Measurements from ENCODE around the gene POMT2.
"Not testable (repeated sequence)": the region's sequence is repeated elsewhere in the genome, so short reads cannot be mapped to it uniquely, and the experiment has no call there.

Gene POMT2

DNA sequence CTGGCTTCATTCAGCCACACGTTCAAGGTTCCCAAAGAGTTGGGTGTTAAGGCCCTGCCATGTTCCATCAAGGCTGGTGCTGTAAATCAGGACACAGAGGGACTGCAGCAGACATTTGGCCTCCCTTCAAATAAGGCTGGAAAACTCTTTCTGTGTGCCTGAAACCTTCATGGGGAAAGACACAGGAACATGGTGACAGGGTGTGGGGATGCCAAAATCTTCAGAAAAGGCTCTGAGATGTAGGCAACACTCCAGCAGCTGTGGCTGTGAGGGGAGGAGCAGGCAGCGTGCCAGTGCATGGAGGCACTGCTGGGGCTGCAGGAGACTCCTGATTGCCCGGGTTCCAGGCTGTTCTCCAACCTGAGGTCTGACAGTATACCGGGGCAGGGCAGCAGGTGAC, 15.0 kb downstream of the POMT2 start:
- H3K36me3 ChIP-seq (replicated peaks): peaks cover 5% of the 10 kb centered on the region
- no peaks in the 10 kb centered on the region for H3K27me3 ChIP-seq (ENCODE audit: low read depth)
- no peaks in the 10 kb centered on the region for H3K9me3 ChIP-seq
- in situ Hi-C loops (cut with MboI; ENCODE audit: low sequenced_read_pairs): no loop called here
- DNase-seq (ENCODE audit: low spot score in 2 of 2): no peak
- peaks cover 11% of the 10 kb centered on the region for H3K4me1 ChIP-seq
- H3K4me3 ChIP-seq: no peak overlapping the region

- Histone ChIP-seq H3K9me3 (no peaks in the 10 kb centered on the region), H3K36me3 (replicated peaks) (peaks cover under 1% of the 10 kb centered on the region; the same call in 1 of the 2 replicates), H3K4me1 (peaks cover 11% of the 10 kb centered on the region), H3K4me3 (no peak overlapping the region), H3K27me3 (ENCODE audit: low read depth) (no peaks in the 10 kb centered on the region)
- peak; percentile 53 to 75 for DNase-seq (ENCODE audit: low spot score in 2 of 2)
- in situ Hi-C loops (cut with MboI; ENCODE audit: low sequenced_read_pairs): no loop called here
Measured at GRCh38 chr14:77303417-77304156, 17.1 kb downstream of the POMT2 start.

DNA sequence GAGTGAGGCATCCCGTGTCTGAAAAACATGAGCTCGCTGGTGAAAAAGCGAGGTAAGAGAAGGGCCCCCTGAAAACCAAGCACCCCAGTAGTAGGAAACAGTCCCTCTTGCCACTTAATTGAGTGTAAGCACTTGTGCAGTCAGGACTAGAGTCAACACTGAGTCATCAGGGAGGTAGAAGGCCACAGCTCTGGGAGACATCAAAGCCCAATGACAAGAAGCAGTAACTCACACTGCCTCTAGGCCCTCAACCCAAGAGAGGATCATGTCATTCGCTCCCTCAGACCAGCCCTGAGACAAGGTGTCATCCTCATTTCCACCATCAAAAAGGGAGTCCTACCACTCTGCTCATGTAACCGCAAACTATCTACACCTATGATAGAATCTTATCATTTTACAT, 17.8 kb downstream of the POMT2 start:
- DNase-seq (ENCODE audit: low spot score in 2 of 2): no peak
- Histone ChIP-seq H3K4me3 (no peak overlapping the region), H3K36me3 (replicated peaks) (no peaks in the 10 kb centered on the region), H3K27me3 (ENCODE audit: low read depth) (no peaks in the 10 kb centered on the region), H3K9me3 (no peaks in the 10 kb centered on the region), H3K4me1 (peaks cover 11% of the 10 kb centered on the region)
- in situ Hi-C loops (cut with MboI; ENCODE audit: low sequenced_read_pairs): no loop called here

- Histone ChIP-seq H3K4me1 (peaks cover 11% of the 10 kb centered on the region), H3K27me3 (ENCODE audit: low read depth) (no peaks in the 10 kb centered on the region), H3K36me3 (replicated peaks) (no peaks in the 10 kb centered on the region), H3K9me3 (no peaks in the 10 kb centered on the region), H3K4me3 (no peak overlapping the region)
- in situ Hi-C loops (cut with MboI; ENCODE audit: low sequenced_read_pairs): no loop called here
- DNase-seq (ENCODE audit: low spot score in 2 of 2): peak; percentile 50 to 83
Measured at GRCh38 chr14:77301103-77301502, 19.6 kb downstream of the POMT2 start.

DNA sequence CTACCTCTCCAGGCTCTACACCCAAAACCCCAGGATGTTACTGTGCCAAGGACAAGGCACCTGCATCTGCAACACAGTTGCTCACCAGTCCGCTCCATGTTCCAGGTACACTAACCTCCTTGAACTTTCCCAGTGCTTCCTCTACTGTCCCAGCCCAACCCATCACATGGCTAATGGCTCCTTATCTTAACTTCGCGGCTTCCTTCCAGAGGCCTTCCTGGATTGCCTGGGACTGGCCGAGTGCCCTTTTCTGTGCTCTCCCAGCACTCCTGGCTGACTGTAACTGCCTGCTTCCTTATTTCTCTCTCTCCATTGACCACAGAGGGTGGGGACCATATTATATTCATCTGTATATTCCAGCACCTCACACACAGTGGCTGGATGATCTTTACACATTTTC, 20.9 kb downstream of the POMT2 start:
- H3K36me3 ChIP-seq (replicated peaks): no peaks in the 10 kb centered on the region; the same call in 1 of the 2 replicates
- H3K9me3 ChIP-seq: no peaks in the 10 kb centered on the region
- no peaks in the 10 kb centered on the region for H3K27me3 ChIP-seq (ENCODE audit: low read depth)
- peaks cover 11% of the 10 kb centered on the region for H3K4me1 ChIP-seq
- DNase-seq (ENCODE audit: low spot score in 2 of 2): no peak
- H3K4me3 ChIP-seq: no peak overlapping the region
- in situ Hi-C loops (cut with MboI; ENCODE audit: low sequenced_read_pairs): no loop called here

GRCh38 chr14:77296906-77297305, 23.8 kb downstream of the POMT2 start:
- no peaks in the 10 kb centered on the region for H3K4me1 ChIP-seq
- no peaks in the 10 kb centered on the region; the same call in 1 of the 2 replicates for H3K36me3 ChIP-seq (replicated peaks)
- H3K27me3 ChIP-seq (ENCODE audit: low read depth): no peaks in the 10 kb centered on the region
- in situ Hi-C loops (cut with MboI; ENCODE audit: low sequenced_read_pairs): no loop called here
- no peaks in the 10 kb centered on the region for H3K9me3 ChIP-seq
- no peak overlapping the region for H3K4me3 ChIP-seq
- no peak for DNase-seq (ENCODE audit: low spot score in 2 of 2)

GRCh38 chr14:77296155-77296554, 24.5 kb downstream of the POMT2 start:
- DNase-seq (ENCODE audit: low spot score in 2 of 2): no peak
- Histone ChIP-seq H3K4me1 (no peaks in the 10 kb centered on the region), H3K36me3 (replicated peaks) (no peaks in the 10 kb centered on the region; the same call in 1 of the 2 replicates), H3K27me3 (ENCODE audit: low read depth) (no peaks in the 10 kb centered on the region), H3K4me3 (no peak overlapping the region), H3K9me3 (no peaks in the 10 kb centered on the region)
- in situ Hi-C loops (cut with MboI; ENCODE audit: low sequenced_read_pairs): no loop called here

GRCh38 chr14:77290705-77291104, 30.0 kb downstream of the POMT2 start:
- DNase-seq (ENCODE audit: low spot score in 2 of 2): no peak
- no peaks in the 10 kb centered on the region for H3K9me3 ChIP-seq
- in situ Hi-C loops (cut with MboI; ENCODE audit: low sequenced_read_pairs): no loop called here

GRCh38 chr14:77286576-77286975, 34.1 kb downstream of the POMT2 start:
- in situ Hi-C loops (cut with MboI; ENCODE audit: low sequenced_read_pairs): no loop called here
- Histone ChIP-seq H3K9me3 (no peaks in the 10 kb centered on the region), H3K27me3 (ENCODE audit: low read depth) (no peaks in the 10 kb centered on the region), H3K4me1 (no peaks in the 10 kb centered on the region), H3K4me3 (no peak overlapping the region), H3K36me3 (replicated peaks) (peaks cover 18% of the 10 kb centered on the region)
- no peak for DNase-seq (ENCODE audit: low spot score in 2 of 2)

More at GRCh38 chr14:77290705-77291104, 30.0 kb downstream of the POMT2 start:
- Histone ChIP-seq H3K36me3 (replicated peaks) (no peaks in the 10 kb centered on the region; the same call in 1 of the 2 replicates), H3K4me1 (no peaks in the 10 kb centered on the region), H3K27me3 (ENCODE audit: low read depth) (no peaks in the 10 kb centered on the region), H3K4me3 (no peak overlapping the region)

DNA sequence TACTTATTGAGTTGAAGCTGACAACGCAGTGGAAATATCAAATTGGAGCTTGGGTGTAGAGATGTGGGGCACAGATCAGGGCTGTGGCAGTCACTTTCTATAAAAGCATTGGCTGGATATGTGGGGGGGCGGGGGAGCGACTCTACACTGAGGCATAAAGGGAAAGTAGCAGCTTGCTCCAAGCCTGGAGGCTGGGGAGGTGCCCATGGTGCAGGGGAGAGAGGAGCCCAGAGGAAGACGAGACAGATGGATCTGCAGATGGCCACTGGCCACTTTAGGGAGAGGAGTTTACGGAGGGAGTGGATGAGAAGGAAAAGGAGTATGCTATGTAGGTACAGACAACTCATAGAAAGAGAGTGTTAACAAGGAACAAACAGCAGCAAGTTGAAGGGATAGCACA, 36.2 kb downstream of the POMT2 start:
- in situ Hi-C loops (cut with MboI; ENCODE audit: low sequenced_read_pairs): no loop called here
- no peaks in the 10 kb centered on the region for H3K9me3 ChIP-seq
- no peaks in the 10 kb centered on the region for H3K4me1 ChIP-seq
- H3K4me3 ChIP-seq: no peak overlapping the region
- H3K27me3 ChIP-seq (ENCODE audit: low read depth): no peaks in the 10 kb centered on the region
- DNase-seq (ENCODE audit: low spot score in 2 of 2): no peak
- peaks cover 18% of the 10 kb centered on the region for H3K36me3 ChIP-seq (replicated peaks)

- no peaks in the 10 kb centered on the region for H3K27me3 ChIP-seq (ENCODE audit: low read depth)
- in situ Hi-C loops (cut with MboI; ENCODE audit: low sequenced_read_pairs): no loop called here
- no peak for DNase-seq (ENCODE audit: low spot score in 2 of 2)
- H3K4me3 ChIP-seq: no peak overlapping the region
- H3K4me1 ChIP-seq: no peaks in the 10 kb centered on the region
- H3K9me3 ChIP-seq: no peaks in the 10 kb centered on the region
- H3K36me3 ChIP-seq (replicated peaks): peaks cover 18% of the 10 kb centered on the region
Measured at GRCh38 chr14:77284066-77284465, 36.6 kb downstream of the POMT2 start.

GRCh38 chr14:77281852-77282410, 38.8 kb downstream of the POMT2 start:
- no peak for DNase-seq (ENCODE audit: low spot score in 2 of 2)
- Histone ChIP-seq H3K4me3 (no peak overlapping the region), H3K36me3 (replicated peaks) (peaks cover 19% of the 10 kb centered on the region), H3K9me3 (no peaks in the 10 kb centered on the region), H3K27me3 (ENCODE audit: low read depth) (no peaks in the 10 kb centered on the region), H3K4me1 (no peaks in the 10 kb centered on the region)
- in situ Hi-C loops (cut with MboI; ENCODE audit: low sequenced_read_pairs): no loop called here

DNA sequence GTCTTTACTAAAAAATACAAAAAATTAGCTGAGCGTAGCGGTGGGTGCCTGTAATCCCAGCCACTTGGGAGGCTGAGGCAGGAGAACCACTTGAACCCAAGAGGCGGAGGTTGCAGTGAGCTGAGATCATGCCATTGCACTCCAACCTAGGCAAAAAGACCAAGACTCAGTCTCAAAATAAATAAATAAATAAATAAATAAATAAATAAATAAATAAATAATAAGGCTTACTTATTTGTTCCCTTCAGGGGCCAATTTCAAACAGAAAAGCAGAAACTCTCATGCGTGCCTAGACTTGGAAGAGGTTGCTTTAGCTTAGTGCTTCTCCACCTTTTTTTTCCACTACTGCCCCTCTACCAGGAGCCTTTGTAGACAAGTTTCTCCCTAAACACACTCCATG, 39.8 kb downstream of the POMT2 start:
- in situ Hi-C loops (cut with MboI; ENCODE audit: low sequenced_read_pairs); DNase-seq (ENCODE audit: low spot score in 2 of 2); H3K9me3 ChIP-seq; H3K4me3 ChIP-seq; H3K4me1 ChIP-seq; H3K27me3 ChIP-seq (ENCODE audit: low read depth): not testable (repeated sequence)
- peaks cover 20% of the 10 kb centered on the region for H3K36me3 ChIP-seq (replicated peaks)

DNA sequence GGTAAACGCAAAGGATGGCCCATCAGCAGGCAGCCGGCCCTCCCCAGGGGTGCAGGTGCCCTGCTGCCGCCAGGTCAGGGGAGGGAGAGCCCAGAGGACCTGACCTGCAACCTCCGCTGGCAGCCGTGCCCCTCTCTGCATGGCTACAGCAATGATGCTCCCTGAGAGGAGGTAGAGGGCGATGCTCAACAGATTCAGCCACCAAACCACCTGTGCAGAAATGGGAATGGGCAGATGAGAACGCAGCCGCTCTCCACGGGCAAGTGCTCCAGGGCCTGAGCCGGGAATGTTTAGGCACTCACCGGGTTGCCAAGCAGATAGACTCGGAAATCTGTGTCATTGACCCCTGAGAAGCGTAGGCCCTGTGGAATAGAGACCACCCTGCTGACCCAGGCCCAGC, 41.0 kb downstream of the POMT2 start:
- DNase-seq (ENCODE audit: low spot score in 2 of 2): no peak
- in situ Hi-C loops (cut with MboI; ENCODE audit: low sequenced_read_pairs): no loop called here
- H3K4me1 ChIP-seq: no peaks in the 10 kb centered on the region
- H3K9me3 ChIP-seq: no peaks in the 10 kb centered on the region
- H3K4me3 ChIP-seq: no peak overlapping the region
- H3K27me3 ChIP-seq (ENCODE audit: low read depth): no peaks in the 10 kb centered on the region
- H3K36me3 ChIP-seq (replicated peaks): peaks cover 15% of the 10 kb centered on the region

Data from HAP-1 (cell line).